HG03457 (cell line): ENCODE measurements around the gene EFNA1.
"Not testable (repeated sequence)": the region's sequence is repeated elsewhere in the genome, so short reads cannot be mapped to it uniquely, and the experiment has no call there.

Experiments
- ATAC-seq: cut with Tn5 transposase; IDR thresholded peaks from one replicate; pipeline ENCODE4 v1.9.1; 2021; ENCODE audit warnings: moderate number of reproducible peaks; ENCODE audit not compliant: unreplicated experiment

EFNA1 gene

DNA sequence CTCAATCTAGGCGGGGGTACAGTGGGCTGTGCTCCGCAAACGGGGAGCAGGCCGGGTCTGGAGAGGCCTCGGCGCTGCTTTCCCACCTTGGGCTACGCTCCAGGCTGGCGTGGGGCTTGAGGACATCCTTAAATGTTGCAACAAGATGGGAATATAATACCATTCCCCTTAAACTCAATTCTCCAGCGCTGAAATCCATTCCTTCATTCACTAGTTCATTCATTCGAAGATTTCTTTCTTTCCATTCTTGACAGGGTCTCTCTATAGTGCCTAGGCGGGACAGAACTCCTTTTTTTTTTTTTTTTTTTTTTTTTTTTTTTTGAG, 12.9 kb downstream of the EFNA1 start:
- no peak for ATAC-seq

DNA sequence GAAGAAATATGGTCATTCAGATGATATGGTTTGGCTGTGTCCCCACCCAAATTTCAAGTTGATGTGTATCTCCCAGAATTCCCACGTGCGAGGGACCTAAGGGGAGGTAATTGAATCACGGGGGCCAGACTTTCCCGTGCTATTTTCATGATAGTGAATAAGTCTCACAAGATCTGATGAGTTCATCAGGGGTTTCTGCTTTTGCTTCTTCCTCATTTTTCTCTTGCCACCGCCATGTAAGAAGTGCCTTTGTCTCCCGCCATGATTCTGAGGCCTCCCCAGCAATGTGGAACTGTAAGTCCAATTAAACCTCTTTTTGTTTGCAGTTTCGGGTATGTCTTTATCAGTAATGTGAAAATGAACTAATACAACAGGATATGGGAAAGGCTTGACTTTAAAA, 14.1 kb downstream of the EFNA1 start:
- ATAC-seq: no peak

DNA sequence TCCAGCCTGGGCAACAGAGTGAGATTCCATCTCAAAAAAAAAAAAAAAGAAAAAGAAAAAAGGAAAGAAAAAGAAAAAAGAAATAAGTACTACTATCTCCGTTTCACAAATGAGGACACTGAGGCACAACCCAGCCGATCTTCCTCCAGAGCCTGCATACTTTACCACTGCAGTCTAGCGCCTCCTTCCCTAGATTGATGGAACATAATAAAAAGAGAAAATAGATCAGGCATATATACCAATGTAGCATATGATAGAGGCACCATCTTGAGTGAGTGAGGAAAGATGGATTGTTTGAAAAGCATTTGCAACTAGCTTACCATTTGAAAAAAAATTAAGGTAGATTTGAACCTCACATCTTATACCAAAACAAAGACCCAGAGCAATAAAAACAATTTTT, 17.8 kb downstream of the EFNA1 start:
- no peak for ATAC-seq

DNA sequence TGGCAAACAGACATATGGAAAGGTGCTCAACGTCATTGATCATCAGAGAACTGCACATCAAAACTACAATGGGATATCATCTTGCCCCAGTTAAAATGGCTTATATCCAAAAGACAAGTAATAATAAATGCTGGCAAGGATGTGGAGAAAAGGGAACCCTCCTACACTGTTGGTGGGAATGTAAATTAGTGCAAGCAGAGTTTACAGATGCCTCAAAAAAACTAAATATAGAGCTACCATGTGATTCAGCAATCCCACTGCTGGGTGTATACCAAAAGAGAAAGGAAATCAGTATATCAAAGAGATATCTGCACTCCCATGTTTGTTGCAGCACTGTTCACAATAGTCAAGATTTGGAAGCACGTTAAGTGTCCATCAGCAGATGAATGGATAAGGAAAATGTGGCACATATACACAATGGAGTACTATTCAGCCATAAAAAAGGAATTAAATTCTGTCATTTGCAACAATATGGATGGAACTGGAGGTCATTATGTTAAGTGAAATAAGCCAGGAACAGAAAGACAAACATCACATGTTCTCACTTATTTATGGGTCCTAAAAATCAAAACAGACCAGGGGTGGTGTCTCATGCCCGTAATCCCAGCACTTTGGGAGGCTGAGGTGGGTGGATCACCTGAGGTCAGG, 28.4 kb downstream of the EFNA1 start:
- not testable (repeated sequence) for ATAC-seq

DNA sequence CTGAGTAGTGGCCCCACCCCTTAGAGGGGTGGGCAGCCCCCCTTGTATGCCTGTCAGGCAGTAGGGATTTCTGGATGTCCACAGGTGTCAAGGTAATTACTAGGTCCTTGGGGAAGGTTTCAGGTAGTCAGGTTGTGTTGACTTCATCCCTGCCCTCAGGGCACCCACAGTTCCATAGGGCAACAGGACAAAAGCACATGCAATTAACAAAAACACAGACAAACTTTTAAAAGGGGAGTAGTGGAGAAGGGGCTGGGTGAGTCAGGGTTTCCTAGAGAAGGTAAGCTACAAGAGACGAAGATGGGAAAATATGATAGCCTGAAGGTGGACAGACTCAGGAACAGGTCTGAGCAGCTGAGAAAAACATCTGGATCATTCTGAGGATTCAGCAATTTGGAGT, 31.3 kb downstream of the EFNA1 start:
- ATAC-seq: no peak

DNA sequence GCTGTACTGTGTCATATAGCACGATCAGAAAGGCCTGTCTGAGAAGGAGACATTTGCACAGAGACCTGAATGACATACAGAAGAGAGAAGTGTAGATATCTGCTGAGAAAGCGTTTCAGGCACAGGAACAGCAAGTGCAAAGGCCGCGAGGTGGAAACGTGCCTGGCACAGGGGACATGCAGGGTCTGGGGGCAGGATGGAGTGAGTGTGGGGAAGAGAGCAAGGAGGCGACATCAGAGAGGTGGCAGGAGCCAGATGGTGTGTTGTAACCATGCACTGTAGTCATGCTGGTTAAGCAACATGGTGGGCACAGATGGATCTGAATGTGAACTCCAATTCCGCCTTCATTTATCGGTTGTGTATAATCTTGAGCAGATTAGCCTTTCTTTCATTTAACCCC, 32.5 kb downstream of the EFNA1 start:
- no peak for ATAC-seq

DNA sequence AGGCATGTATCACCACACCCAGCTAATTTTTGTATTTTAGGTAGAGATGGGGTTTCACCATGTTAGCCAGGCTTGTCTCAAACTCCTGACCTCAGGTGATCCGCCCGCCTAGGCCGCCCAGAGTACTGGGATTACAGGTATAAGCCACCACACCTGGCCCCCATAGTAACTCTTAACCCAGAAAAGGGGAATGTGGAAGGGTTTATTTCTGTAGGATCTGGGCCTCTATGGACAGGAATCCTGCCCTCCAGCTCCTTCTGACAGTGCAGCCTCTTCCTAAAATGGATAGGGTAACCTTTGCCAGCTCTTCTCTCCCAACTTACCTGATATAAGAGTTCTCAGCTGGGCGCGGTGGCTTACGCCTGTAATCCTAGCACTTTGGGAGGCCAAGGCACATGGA, 35.0 kb downstream of the EFNA1 start:
- not testable (repeated sequence) for ATAC-seq

DNA sequence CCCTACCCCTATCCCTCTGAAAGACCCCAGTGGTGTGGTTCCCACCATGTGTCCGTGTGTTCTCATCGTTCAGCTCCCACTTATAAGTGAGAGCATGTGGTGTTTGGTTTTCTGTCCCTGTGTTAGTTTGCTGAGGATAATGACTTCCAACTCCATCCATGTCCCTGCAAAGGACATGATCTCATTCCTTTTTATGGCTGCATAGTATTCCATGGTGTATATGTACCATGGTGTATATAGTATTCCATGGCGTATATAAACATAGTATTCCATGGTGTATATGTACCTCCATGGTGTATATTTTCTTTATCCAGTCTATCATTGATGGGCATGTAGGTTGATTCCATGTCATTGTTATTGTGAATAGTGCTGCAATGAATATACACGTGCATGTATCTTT, 36.1 kb downstream of the EFNA1 start:
- not testable (repeated sequence) for ATAC-seq

DNA sequence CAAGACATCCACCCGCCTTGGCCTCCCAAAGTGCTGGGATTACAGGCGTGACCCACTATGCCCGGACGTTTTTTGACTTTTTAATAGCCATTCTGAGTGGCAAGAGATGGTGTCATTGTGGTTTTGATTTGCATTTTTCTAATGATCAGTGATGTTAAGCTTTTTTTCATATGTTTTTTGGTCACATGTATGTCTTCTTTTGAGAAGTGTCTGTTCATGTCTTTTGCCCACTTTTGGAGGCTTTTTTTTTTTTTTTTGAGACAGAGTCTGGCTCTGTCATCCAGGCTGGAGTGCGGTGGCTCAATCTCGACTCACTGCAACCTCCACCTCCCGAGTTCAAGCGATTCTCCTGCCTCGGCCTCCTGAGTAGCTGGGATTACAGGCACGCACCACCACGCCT, 36.9 kb downstream of the EFNA1 start:
- not testable (repeated sequence) for ATAC-seq

DNA sequence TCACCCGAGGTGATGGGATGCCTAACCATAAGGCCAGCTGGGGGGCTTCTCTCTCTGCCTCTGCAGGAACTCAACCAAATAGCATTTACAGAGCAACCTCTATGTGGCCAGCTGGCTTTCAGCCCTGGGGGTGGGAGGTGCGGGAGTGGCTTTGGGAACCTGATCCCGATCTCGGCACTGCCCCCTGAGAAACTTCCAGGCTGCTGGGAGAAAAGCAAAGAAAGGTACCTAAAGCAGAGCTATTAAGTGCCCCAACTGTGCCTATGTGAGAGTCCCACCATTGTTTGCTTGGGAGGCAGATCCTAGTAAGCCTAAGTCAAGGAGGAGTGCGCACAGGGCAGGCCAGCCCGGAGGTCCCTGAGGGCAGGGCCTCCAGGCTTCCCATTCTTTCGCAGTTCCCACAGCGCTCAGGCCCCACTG, 38.4 kb downstream of the EFNA1 start:
- ATAC-seq: no peak

DNA sequence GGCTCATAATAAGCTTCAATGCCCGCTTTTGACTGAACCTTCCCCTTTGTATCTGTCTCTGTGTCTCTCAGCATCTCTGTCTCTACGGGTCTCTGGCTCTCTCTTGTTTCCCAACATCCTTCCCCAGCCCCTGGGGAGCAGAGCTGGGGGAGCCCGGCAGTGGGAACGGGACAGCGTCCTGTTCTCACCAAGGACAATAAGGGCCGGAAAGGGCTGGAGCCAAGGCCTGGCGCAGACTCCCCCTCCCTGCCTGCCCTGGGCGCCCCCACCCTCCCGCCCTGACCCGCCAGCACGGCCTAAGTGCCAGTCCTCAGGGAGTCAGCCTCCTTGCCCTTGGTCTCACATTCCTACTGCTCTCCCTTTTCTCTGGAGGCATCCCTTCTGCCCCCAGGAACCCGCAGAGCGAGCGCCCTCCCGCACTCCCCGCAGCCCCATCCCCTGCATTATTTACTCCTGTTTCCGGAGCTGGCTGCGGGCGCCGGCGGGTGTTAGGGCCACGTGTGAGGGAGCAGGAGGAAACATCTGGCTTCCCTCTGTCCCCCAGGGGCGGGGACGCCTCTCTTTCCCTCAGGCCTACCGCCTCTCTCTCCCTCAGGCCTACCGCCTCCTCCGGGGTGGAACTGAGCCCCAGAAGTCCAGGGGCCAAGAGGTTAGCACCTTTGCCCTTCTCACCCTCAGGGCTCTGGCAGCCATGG, 38.9 kb downstream of the EFNA1 start:
- no peak for ATAC-seq

DNA sequence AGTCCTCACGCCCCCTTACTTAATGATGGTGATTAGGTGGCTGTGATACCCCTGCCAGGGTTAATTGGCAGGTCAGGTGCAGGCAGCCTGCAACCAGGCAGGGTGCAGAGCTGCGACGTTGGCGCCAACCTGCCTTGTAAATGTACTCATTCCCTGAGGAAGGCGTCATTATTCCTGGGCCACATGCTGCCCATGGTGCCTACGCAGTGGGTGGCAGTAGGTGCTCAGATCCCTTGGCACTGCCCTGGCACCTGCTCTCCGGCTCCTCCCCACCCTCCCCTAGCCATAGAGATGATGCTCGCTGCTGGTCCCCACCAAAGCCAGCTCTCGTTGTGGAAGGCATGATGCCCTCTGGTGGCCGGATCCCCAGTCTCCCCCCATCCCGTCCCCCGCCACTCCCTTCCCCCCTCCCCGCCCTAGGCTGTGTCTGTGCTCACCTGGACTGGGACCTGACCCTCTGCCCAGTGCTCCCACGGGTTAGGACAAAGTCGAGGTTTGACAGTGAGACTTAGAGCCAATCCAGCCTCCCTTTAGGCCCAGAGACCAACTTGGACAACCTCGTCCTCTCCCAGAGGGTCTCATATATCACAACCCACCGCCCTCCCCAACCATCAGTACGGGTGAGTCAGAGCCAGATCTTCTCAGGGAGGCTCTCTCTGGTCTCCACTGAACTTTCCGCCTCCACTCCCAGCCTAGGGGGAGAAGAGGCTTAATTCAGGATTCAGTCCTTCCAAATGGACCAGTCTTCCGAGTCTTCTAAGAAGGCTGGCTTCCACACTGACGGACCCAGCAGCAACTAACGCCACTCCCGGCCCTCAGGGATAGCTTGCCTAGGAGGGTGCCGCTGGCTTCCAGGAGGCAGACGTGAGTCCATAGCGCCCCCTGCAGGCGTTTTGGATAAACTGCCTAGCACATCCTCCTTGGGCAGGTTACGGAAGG, 39.8 kb downstream of the EFNA1 start:
- ATAC-seq: no peak

DNA sequence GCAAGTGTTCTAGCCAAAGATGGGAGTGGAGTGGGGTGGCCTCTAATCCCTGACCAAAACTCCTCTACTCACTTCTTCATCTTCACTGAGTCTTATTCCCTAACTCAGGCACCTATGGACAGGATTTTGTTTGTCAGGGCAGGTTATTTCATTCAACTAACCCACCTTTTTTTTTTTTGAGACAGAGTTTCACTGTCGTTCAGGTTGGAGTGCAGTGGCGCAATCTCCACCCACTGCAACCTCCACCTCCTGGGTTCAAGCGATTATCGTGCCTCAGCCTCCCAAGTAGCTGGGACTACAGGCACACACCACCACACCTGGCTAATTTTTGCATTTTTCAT, 40.4 kb downstream of the EFNA1 start:
- ATAC-seq: not testable (repeated sequence)

DNA sequence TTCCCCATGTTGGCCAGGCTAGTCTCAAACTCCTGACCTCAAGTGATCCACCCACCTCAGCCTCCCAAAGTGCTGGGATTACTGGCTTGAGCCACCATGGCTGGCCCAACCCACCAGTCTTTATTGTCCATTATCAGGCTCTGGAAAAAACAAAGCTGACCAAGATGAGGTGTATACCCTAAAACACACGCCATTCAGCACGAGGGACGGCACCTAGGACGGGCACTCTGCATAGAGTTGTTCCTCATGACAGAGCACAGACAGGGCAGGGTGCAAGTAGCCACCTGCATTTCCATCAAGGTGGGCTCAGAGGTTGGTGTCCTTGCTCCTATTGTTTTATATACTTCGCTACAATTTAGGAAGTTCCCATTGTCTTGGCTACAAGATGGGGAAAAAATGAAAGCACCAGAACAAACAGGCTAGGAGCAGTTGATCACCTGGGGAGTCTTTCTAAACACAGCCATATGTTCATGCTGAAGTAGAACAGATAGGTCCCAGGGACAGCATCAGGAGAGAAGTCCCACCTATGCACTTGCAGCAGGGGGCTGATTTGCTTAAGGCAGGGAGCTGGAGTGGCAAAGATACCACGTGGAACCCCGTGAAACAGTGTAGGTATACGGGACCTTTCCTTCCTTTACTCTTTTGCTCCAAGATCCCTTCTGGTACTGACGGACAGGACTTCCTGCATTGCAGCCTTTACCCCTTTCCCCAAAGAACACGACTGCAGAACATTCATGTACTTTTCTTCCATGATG, 41.0 kb downstream of the EFNA1 start:
- ATAC-seq: no peak

DNA sequence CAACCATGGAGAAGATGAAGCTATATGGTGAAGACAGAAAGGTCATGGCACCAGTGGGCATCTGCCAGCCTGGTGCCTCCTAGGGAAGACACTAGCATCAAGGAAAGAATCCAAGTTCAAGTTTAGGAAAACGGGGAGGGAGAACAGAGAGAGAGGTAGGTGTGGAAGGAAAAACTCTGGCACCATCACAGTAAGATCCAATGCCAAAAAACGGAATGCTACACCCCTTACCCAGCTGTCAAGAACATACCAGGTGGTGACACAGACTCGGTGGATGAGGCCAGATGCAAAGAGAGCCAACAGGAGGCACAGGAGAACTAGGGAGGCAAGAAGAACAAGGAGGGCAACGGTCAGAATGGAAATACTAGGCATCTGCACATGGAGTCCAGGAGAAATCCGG, 41.9 kb downstream of the EFNA1 start:
- no peak for ATAC-seq

DNA sequence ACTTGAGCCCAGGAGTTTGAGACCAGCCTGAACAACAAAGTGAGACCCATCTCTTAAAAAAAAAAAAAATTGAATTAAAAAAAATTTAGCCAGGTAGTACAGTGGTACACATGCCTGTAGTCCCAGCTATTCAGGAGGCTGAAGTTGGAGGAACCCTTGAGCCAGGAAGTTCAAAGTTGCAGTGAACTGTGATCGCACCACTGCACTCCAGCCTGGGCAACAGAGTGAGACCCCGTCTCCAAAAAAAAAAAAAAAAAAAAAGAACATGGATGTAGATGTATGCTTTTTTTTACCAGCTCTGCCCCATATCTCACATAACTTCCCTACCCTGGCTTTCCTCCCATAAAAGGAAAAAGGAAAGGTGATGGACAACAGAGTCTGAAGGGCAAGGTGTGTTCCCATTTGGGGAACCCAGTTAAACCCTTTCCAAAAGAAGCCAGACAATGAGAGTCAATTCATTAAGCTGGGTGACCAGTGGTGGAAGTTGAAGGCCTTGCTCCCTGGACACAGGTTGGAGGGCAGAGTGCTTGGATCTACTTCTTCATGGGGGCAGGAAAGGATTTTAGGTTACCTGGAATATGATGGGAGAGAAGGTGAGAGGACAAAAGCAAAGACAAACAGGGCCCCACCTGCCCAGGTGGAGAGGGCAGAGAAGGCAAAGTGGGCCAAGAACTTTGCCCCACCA, 42.6 kb downstream of the EFNA1 start:
- no peak for ATAC-seq

DNA sequence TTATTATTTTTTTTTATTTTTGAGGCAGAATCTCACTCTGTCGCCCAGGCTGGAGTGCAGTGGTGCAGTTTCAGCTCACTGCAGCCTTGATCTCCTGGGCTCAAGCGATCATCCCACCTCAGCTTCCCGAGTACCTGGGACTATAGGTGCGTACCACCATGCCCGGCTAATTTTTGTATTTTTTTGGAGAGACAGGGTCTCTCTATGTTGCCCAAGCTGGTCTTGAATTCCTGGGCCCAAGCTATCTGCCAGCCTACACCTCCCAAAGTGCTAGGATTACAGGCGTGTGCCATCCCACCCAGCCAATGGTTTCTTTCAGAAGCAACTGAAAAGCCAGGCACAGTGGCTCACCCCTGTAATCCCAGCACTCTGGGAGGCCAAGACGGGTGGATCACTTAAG, 43.1 kb downstream of the EFNA1 start:
- ATAC-seq: no peak

DNA sequence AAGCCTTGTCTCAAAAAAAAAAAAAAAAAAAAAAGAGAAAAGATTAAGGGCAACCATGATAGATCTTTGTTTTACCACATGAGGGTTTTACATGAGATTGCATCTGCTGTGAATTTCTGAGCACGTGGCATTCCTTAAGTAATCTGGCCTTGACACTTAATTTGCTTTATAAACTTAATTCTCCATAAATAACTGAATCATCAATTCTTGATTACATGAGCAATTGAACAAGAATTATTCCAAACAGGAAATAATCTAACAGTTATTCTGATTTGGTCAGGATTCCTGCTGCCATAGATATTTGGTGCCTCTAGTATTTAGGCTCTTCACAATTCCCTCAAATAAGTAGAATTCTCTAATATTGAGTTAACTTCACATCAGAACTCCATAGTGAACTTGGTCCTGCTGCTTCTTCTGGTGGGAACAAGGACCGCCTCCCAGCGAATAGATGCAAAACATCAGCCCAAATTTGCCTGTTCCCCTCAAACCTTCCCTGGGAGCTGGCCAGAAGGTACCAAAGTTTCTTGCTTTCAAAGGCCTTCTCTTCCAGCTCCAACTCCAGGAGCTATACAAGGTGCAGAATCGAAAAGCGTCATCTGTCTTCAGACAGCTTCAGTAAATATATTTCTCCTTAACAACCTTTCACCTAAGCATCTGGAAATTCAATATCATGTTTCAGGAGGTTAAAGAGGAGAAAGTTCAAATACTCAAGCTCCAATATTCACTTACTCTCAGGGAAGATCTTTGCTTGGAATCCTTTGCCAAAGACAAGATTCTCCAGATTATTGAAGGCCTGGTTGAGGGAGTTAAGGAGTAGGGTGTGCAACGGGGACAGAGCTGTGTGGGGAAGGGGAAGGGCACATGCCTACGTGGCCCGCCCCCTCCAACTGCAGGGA, 44.4 kb downstream of the EFNA1 start:
- ATAC-seq: no peak

DNA sequence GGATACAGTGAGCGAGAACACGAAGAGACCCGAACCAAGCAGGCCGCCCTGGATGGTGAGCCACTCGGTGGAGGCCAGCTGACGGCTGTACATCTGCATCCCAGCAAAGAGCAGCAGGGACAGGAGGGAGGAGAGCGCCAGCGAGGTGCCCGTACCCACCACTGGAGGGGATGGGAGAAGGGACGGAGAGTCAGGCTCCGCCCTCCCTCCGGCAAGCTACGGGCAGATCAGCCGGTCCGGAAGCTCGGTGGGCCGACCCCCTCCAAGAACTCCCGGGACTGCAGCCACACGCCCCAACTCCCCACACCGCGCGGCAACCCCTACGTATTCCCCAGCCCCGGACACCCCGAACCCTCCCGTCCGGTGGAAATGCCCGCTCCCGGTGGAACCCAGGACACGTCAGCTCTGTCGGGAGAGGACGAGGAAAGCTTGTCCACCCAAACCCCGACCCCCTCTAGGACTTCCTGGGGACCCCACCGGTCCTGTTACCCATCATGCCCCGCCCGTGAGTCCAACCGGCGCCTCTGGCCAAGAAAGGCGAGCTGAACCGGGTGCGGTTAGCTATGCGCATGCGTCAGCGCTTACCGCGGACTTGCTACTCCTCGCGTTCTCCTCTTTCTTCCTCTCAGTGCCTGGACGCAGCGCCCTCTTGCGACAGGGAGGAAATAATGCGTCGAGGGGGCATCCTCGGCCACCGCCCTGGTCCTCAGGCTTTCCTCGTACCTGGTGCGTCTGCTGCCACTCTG, 45.2 kb downstream of the EFNA1 start, which contains the start of gene KRTCAP2:
TSS of gene KRTCAP2 (minus strand) at position 573 of the 746 bp plus-strand sequence. CDS start at position 493, 80 bp downstream.
- ATAC-seq: peak; percentile 53
